A549 treated with AZD2906 at 1 μM for 4 hours (cell line): ENCODE results near the gene OTOR. TPM values are rescaled to one million over a fixed set of nuclear protein-coding genes. Genes with fewer than 3 reads are reported as not detected.

ENCODE experiments used
- total RNA-seq: library from RNA; stranded (reverse); fragments of 200-300 nt; extraction: Qiagen RNA extraction; gene quantifications from 5 replicates; pipeline ENCODE4 v1.2.3, GENCODE V29; 2022

The OTOR gene, protein sequence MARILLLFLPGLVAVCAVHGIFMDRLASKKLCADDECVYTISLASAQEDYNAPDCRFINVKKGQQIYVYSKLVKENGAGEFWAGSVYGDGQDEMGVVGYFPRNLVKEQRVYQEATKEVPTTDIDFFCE
- total RNA-seq, result not detected in 5 replicates

DNA sequence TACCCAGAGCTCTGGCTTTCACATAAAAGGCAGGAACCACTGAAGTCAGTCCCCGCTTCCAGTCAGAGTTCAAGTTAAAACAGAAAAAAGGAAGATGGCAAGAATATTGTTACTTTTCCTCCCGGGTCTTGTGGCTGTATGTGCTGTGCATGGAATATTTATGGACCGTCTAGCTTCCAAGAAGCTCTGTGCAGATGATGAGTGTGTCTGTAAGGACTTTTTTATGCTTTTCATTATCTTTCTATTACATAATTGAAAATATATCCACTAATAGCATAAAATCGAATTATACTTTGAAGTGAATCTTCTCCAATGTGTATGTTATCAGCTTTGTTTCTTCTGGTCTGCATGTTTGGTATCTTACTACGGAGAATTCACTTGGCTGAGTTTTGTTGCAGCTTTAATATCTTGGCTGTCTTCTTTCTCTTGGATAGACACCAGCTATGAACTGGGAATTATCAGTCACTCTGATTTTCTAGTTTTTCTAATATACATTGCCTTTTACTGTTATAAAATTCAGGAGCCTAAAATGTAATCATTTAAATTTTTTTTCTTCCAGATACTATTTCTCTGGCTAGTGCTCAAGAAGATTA, at the start of gene OTOR:
TSS of gene OTOR (plus strand) at position 51 of the 593 bp plus-strand sequence. CDS start at position 95, 44 bp downstream.

DNA sequence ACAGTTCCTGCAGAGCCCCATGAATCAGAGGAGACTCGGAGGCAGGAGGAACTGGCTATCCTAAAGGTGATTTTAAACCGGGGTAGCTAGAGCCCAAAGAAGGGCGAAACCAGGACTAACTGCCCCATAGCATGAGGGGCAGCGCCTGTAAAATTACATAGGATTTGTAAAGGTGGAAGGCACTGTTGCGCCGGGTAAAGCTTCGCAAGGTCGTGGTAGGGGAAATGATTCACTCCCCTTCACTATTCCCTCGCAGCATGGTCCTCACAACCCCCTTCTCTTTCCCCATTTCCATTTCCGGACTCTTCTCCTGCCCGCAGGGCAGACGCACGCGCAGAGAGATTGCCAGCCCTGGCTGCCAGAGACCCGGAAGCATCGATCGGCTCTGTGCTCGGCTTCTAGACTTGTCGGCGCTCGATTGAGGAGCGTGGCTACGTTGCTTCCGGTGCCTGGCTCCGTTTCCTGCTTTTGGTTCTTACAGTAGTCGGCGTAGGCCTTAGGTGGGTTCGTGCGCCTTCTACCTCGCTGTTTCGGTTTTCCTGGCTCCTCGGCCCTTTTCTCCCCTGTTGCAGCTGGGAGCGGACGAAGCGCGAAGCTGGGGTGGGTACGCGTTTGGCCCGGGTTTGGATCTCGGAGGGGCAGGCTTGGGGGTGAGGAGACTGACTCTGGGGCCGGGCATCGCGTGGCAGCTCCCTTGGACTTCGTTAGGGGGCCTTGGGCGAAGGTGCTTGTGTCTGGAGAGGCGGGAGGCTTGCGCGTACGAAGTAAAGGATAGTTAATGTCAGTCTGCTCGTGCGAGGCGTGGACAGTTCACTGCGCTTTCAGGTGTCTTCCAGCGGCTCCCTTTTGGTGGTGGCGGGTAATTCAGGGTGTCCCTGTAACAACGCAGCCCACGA, 18.3 kb upstream of the OTOR start, which contains the start of gene SNRPB2:
TSS of gene SNRPB2 (plus strand) at position 462 of the 896 bp plus-strand sequence. CDS start 1,677 bp downstream, outside the sequence.

Other genes with a start within 250 kb of the OTOR start
- 13.7 to 17.5 TPM (median 15.6 TPM) in 5 replicates for gene KIF16B, start 174.9 kb upstream of the OTOR start, total RNA-seq
- 115 to 151 TPM (median 115 TPM) in 5 replicates for gene SNRPB2, start 18.3 kb upstream of the OTOR start, total RNA-seq